HEK293T (cell line): ENCODE results near the gene FBXO11.

Experiments used
- ELF4 ChIP-seq: fragments of 450-650 bp; IDR thresholded peaks from 2 replicates; pipeline ENCODE4 v1.6.1; 2017; ENCODE audit warnings: antibody characterized with exemption
- FOXA1 ChIP-seq: fragments of 450-650 bp; IDR thresholded peaks from 2 replicates; pipeline ENCODE4 v1.6.1; 2016; ENCODE audit warnings: mild to moderate bottlenecking
- FOXK2 ChIP-seq: fragments of 450-650 bp; IDR thresholded peaks from 2 replicates; pipeline ENCODE4 v1.6.1; 2016; ENCODE audit warnings: mild to moderate bottlenecking
- FOXM1 ChIP-seq: fragments of 450-650 bp; IDR thresholded peaks from 2 replicates; pipeline ENCODE4 v1.6.1; 2017; ENCODE audit warnings: mild to moderate bottlenecking, borderline replicate concordance
- HDGF ChIP-seq: fragments of 450-650 bp; IDR thresholded peaks from 2 replicates; pipeline ENCODE4 v1.6.1; 2017; ENCODE audit warnings: antibody characterized with exemption, borderline replicate concordance
- L3MBTL2 ChIP-seq: fragments of 450-650 bp; conservative IDR thresholded peaks from 2 replicates; pipeline ENCODE4 v1.6.1; 2016; ENCODE audit warnings: mild to moderate bottlenecking
- LEF1 ChIP-seq: fragments of 450-650 bp; IDR thresholded peaks from 2 replicates; pipeline ENCODE4 v1.6.1; 2017; ENCODE audit warnings: mild to moderate bottlenecking, borderline replicate concordance
- SP1 ChIP-seq: fragments of 450-650 bp; IDR thresholded peaks from 2 replicates; pipeline ENCODE4 v1.6.1; 2017
- SUZ12 ChIP-seq: fragments of 450-650 bp; IDR thresholded peaks from 2 replicates; pipeline ENCODE4 v1.6.1; 2016; ENCODE audit warnings: mild to moderate bottlenecking
- TARDBP ChIP-seq: fragments of 450-650 bp; IDR thresholded peaks from 2 replicates; pipeline ENCODE4 v1.6.1; 2016

DNA sequence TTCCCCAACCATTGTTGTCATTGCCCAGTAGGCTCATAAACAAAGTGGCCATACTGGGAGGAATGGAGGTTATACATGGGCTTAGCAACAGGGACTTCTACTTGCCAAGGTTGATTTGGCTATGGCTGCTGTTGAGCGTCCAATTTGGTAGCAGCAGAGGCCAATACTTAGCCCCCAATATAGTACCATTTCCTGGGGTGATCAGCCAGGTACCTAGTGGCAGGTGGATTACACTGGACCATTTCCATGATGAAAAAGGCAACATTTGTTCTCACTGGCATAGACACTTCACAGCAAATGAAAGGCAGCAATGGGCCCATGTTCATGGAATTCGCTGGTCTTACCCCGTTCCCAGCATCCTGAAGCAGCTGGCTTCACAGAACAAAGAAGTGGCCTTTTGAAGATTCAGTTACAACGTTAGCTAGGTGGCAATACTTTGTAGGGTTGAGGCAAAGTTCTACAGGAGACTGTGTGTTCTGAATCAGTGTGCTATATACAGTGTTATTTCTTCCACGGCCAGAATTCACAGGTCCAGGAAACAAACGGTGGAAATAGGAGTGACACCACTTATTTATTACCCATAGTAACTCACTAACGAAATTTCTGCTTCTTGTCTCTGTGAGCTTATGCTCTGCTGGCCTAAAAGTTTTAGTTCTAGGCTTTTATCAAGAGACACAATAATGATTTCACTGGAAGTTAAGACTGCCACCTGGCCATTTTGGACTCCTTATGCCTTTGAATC, 37.5 kb downstream of the FBXO11 start:
- TF ChIP-seq TARDBP (no peak), HDGF (no peak), FOXM1 (no peak), SP1 (no peak), FOXK2 (no peak), L3MBTL2 (no peak), SUZ12 (no peak), FOXA1 (no peak), ELF4 (no peak), LEF1 (no peak)
